Dedifferentiated amniotic fluid mesenchymal stem cell (primary cell): ENCODE results near the gene NOX5.

Experiments
- DNase-seq: peaks from one replicate; pipeline ENCODE4 v3.0.0-alpha.2; 2016; ENCODE audit errors: extremely low spot score

Gene NOX5

DNA sequence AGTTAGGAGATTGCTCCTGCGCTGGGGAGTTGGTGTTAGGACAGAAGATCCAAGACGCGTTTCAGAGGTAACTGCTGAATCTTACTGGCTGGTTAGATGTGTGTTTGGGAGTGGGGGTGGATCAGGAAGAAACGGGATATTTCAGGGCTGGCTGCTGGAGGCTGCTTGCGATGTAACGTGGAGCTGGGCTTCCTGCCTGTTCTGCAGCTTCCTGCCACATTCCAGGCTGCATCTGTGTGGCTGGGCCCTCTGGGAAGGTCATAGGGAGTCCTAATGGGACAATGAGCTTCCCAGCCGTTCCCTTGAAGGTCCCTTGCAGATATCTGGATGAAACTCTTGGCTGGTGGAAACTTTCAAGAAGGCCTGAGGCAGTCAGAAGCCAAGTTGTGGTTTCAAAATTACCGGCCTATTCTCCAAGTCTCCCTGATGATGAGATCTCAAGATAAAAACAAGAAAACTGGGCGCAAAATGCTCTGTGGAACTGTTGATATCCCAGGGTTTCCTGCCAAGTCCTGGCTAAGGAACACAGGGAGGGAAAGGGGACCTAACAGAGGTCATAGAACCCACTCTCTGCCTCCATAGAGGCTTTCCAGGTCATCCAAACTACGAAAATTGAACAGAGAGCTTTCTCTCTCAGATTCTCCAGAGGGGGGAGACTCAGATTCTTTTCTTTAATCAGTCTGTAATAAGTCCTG lies 67.0 kb downstream of the NOX5 start:
- no peak for DNase-seq

DNA sequence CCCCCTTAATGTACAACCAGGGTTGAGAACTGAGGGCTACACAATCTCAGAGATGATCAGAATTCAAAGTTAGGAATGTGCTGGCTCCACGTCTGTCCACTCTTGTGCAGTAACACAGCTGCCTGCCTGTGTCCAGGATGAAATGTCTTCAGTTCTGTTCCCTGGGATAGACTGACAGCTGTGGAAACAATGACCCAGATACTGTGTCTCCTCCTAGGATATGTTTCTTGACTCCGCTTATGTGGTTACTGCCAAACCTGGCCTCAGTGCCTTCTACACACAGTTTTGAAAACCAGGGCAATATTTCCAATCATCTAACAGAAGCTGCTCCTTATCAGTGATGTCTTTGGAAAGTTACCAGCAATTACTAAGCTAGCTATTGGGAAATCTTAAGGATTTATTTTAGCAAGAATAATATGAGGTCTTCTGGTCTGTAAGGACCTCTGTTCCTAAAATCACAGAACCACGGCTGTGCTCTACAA lies 67.6 kb downstream of the NOX5 start:
- no peak for DNase-seq

DNA sequence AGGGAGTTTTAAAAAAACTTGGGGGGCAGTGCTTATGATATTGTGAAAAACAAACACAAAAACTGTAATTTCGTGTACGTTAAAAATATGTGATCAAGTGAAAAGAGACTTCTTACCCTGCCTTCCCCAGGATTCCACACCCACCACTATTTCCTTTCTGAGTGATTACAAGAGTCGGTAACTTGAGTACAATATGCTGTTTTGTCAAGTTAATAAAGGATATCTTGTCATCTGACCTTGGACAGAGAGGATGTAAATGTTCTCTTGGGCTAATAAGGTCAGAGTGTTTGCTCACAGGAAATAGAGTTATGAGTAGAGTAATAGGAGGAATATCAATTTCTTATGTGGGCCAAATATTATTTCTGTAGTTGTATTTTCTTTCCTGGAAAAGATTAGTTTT lies 68.1 kb downstream of the NOX5 start:
- DNase-seq: no peak

DNA sequence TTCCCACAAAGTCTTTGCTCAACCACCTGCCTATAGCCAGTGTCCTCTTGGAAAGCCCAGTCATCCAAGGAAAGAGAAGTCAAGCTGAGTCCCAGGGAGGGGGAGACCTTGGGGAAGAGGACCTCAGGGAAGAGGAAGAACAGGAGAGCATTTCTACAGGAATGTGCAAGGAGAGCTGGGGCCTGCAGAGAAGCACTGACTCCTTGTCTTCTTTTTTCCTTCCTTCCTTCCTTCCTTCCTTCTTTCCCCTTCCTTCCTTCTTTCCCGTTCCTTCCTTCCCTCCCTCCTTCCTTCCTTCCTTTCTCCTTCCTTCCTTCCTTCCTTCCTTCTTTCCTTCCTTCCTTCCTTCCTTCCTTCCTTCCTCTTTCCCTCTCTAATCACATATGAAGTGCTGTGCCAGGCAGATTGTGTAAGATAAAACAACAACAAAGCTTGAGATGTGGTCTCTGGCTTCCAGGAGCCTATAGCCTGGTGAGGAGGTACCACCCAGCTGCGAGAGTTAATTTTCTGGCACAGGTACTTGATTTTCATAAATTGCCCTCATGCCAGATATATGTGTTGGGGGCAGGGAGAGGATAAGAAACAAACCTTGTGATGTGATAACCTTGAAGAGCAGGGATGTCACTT lies 70.0 kb downstream of the NOX5 start:
- DNase-seq: no peak

DNA sequence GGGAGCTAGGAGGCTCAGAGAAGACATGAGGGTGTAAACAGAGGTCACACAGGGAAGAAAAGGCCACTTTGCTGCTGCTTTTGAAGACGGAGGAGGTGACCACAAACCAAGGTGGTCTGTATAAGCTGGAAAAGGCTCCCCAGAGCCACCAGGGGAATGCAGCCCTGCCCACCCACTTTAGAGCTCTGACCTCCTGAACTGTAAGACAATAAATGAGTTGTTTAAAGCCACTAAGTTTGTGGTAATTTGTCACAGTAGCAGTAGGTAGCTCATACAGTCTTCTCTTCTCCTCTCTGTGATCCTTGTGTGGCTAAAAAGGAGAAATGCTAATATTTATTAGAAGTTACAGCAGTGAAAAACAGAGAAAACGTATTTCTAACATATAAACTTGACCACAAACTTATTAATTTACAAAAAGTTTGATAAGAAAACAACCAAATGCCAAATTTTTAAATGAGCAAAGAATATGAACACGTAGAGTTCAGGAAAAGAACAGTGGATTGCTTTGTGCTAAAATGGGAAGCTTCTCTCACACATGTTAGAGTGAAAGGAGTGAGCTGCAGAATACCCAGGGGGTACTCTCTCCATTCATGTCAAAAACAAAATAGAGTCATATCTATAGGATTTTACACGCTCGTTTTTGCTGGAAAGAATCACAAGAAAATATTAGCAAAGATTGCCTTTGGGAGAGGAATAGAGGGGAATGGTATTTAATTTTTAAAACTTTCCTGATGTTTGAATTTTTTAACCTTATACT lies 71.0 kb downstream of the NOX5 start:
- no peak for DNase-seq

DNA sequence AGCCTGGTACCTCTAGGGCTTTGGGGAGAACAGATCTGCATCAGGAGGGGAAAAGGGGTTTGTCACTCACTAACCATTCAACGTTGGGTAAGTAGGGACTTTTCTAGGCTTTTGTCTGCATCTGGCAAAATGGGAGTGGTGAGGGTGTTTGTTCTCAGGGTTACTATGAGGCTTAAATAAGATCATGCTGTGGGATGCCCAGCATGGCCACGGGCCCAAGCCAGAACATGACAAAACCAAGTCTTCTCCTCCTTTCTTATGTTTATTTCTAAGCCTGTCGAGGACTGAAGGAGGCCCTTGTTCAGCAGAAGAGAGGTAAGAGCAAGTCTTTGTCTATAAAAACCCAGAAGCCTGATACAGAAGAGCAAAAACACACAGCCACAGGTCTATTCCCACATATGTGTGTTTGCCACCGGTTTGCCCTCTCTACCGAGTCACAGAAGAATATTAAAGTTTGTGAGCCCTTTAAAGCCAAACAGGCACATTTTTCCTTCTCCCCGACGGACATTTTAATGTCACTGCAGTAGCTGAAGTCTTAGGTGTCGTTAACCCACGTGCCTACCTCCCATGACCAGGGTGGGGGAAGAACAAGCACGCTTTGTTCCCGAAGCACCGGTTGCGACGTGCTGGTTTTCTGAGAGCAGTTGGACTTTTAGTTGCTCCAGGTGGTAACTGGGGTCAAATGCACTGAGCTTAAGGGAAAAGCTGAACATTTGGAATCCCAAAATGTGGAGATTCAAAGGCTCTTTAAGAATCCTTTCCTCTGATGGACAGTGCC lies 72.1 kb downstream of the NOX5 start:
- DNase-seq: no peak

- DNase-seq: no peak
Observed at GRCh38 chr15:69087366-69087976, 73.0 kb downstream of the NOX5 start.

DNA sequence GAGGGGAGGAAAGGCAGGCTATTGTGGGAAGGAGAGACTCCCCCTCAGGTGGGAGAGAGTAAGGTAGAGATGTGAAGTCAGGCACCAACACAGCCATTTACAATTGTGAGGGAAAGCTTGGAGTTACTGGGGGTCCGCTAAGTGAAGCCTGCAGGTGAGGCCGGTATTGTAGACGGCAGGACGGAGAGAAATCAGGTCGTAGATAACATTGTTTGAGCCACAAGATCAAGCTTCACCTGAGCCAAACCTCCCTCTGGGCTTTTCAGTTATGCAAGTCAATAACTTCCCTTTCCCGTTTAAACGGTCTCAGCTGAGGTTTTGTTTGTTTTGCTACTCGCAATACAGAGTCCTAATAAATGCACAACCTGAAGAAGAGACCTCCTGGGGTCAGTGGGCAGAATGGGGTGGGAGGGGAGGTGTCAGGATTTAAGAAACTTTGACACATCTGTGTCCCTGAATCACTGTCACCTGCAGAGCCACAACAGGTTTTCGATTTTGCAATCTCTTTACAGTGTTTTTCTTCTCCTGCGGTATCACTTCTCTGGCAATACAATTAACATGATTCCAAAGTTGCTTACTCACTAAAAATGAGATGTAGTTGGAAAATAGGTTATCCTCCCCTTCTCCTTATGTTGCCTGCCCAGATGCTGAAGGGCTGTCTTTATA lies 73.9 kb downstream of the NOX5 start:
- no peak for DNase-seq

GRCh38 chr15:69089258-69089657 lies 74.8 kb downstream of the NOX5 start:
- no peak for DNase-seq

- DNase-seq: no peak
Observed at GRCh38 chr15:69090197-69090948, 75.9 kb downstream of the NOX5 start.

- no peak for DNase-seq
Observed at GRCh38 chr15:69091654-69092053, 77.2 kb downstream of the NOX5 start.

GRCh38 chr15:69092159-69092558 lies 77.7 kb downstream of the NOX5 start:
- no peak for DNase-seq

GRCh38 chr15:69093127-69093526 lies 78.6 kb downstream of the NOX5 start:
- no peak for DNase-seq

DNA sequence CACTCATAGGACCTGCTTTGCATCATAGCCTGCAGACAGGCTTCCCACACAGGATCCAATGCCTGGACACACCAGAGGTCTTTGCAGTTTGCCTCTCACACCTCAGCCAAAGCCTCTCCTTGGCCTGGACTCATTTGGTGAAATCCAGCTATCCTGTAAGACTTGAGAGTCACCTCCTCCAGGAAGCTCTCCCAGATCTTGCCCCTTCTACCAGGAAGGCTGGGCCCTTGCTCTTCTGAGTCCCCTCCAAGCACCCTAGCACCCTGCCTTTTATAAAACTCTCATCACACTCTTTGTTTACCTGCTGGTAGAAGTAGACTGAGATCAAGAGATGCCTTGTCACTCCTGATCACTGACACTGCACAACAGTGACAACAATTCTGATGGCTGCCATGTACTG lies 79.1 kb downstream of the NOX5 start:
- no peak for DNase-seq

- no peak for DNase-seq
Observed at GRCh38 chr15:69094124-69094921, 79.8 kb downstream of the NOX5 start.

DNA sequence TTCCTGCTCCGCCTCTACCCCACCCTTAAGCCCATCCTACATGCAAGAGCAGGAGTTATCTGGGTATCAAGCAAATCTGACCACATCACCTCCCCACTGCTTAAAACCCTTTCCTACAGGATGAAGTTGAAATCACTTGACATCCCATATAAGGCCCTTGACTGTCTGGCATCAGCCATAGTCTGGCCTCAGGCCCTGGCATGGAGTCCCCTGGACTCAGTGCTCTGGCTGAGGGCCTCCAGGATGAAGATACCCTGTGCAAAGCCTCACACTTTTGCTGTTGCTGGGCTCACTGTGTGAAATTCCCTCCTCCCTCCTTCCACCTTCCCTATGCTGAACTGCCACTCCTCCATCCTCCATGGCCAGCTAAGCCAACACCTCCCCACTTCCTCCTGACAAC lies 80.8 kb downstream of the NOX5 start:
- DNase-seq: no peak

GRCh38 chr15:69096196-69096595 lies 81.7 kb downstream of the NOX5 start:
- DNase-seq: no peak

DNA sequence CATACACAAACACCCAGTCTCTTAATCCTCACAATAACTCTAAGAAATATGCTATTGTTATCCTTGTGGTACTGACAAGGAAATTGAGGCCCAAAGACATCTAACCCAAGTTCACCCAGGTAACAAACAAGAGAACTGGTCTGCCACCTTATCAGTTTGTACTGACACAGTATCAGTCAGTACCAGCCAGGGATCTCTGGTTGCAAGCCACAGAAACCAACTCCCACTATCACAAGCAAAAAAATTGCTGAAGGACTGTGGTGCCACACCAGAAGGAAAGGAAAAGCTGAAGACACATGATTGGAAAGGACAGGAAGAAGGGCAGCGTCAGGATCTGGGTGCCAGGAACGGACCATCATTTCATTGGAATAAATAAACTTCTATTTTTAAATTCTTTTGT lies 82.1 kb downstream of the NOX5 start:
- no peak for DNase-seq

DNA sequence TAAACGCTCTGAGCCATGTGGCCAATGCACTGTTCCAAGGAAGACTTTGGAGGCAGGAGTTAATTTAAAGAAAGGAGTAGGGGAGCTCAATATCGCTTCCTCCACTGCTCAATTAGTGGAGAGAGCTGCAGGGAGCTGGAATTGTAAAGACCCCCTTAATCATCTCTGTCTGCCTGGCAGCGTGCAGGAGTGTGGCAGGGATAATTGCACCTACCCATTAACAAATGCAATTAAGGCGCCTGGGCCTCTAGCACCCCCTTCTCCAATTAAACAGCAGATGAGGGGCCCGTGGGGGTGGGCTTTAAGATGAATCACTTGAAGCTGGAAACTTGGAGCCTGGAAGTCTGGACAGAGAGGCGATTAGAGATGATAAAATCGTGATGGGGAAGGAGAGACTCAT lies 84.3 kb downstream of the NOX5 start:
- DNase-seq: no peak

DNA sequence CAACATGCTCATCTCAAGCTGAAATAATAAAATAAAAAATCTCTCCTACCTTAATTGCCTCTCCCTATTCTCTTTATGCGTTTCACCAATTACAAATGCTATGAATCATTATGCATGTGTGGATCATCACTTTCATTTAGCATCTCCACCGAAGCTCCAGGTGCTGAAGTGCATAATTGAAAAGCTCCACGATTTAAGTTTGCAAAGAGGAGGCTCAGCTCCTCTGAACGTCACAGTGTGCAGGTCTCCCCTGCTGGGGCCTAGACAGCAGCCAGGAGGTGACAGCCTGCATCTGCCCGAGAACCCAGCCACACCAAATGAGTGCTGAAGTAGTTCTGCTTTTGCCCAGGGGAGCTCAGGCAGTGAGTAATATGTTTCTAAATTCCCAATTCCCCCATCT lies 85.4 kb downstream of the NOX5 start:
- no peak for DNase-seq
